ENCODE measurements around the gene MEX3B.
A peak's percentile ranks its signal among the peaks of the same experiment; 100 is the strongest.

MEX3B gene

GRCh38 chr15:82043796-82044372 lies 1.9 kb downstream of the MEX3B start:
- H3K4me3 ChIP-seq (replicated peaks; ENCODE audit: low read depth, low read length), result no peak overlapping the region
- no peaks in the 10 kb centered on the region for H3K36me3 ChIP-seq (ENCODE audit: control insufficient read depth, insufficient read depth, low read length)
- peak; percentile 11 for DNase-seq (ENCODE audit: extremely low read depth, insufficient read length)

GRCh38 chr15:82043130-82043673 lies 2.6 kb downstream of the MEX3B start:
- TF ChIP-seq CTCF (IDR thresholded peaks at IDR 0.05; ENCODE audit: insufficient read depth, low read length, poor library complexity, severe bottlenecking), result no peak
- no peak overlapping the region for H3K4me3 ChIP-seq (replicated peaks; ENCODE audit: low read depth, low read length)
- peak; percentile 10 for DNase-seq (ENCODE audit: extremely low read depth, insufficient read length)

More at GRCh38 chr15:82043796-82044372, 1.9 kb downstream of the MEX3B start:
- peaks cover 3% of the 10 kb centered on the region for H3K27me3 ChIP-seq (replicated peaks; ENCODE audit: control insufficient read depth, insufficient read depth, low read length)
- TF ChIP-seq CTCF (IDR thresholded peaks at IDR 0.05; ENCODE audit: insufficient read depth, low read length, poor library complexity, severe bottlenecking), result no peak

DNA sequence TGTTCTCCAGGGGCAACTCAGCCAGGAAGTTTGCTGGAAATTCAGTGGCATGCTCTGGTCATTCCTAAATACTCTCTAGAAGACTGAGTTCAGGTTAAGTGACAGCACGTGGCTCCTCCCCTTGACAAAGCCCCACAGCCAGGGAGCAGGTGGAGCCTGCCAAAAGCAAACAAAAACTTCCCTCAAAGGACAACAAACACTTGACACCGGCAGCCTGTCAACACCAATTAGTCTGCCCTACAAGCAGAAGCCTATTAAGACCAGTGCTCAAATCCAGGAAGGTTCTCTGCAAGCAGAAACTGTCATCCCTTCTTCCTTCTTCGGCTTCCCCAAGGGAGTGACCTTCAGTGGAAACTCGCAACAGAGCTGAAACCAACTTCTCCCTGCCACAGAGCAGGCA lies 5.0 kb downstream of the MEX3B start:
- no peak for TF ChIP-seq CTCF (IDR thresholded peaks at IDR 0.05; ENCODE audit: insufficient read depth, low read length, poor library complexity, severe bottlenecking)
- DNase-seq (ENCODE audit: extremely low read depth, insufficient read length), result no peak
- Histone ChIP-seq H3K4me3 (replicated peaks; ENCODE audit: low read depth, low read length) (no peak overlapping the region), H3K27me3 (replicated peaks; ENCODE audit: control insufficient read depth, insufficient read depth, low read length) (no peaks in the 10 kb centered on the region), H3K36me3 (ENCODE audit: control insufficient read depth, insufficient read depth, low read length) (no peaks in the 10 kb centered on the region)

More at GRCh38 chr15:82043130-82043673, 2.6 kb downstream of the MEX3B start:
- peaks cover 3% of the 10 kb centered on the region for H3K27me3 ChIP-seq (replicated peaks; ENCODE audit: control insufficient read depth, insufficient read depth, low read length)
- no peaks in the 10 kb centered on the region for H3K36me3 ChIP-seq (ENCODE audit: control insufficient read depth, insufficient read depth, low read length)

GRCh38 chr15:82040390-82040789 lies 5.4 kb downstream of the MEX3B start:
- Histone ChIP-seq H3K36me3 (ENCODE audit: control insufficient read depth, insufficient read depth, low read length) (no peaks in the 10 kb centered on the region), H3K4me3 (replicated peaks; ENCODE audit: low read depth, low read length) (no peak overlapping the region), H3K27me3 (replicated peaks; ENCODE audit: control insufficient read depth, insufficient read depth, low read length) (no peaks in the 10 kb centered on the region)
- no peak for DNase-seq (ENCODE audit: extremely low read depth, insufficient read length)
- TF ChIP-seq CTCF (IDR thresholded peaks at IDR 0.05; ENCODE audit: insufficient read depth, low read length, poor library complexity, severe bottlenecking), result no peak

DNA sequence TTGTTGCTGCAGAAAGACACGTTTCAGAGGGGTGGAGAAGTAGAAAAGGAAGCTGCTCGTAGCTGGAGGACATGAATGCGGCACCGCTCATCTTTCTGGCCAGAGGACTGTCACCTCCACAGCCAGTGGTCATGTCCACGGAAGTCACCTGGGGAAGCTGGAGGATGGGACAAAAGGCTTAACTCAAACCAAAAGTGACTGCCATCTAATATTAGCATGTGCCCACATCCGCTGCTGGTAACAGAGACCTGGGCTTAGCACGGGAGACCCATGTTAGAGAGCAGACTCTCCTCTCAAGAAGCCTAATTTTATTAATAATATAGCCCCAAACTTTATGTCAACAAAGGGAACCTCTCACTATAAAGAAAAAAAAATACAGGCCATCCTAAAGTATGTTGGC lies 5.9 kb downstream of the MEX3B start:
- DNase-seq (ENCODE audit: extremely low read depth, insufficient read length), result peak; percentile 30
- Histone ChIP-seq H3K4me3 (replicated peaks; ENCODE audit: low read depth, low read length) (no peak overlapping the region), H3K27me3 (replicated peaks; ENCODE audit: control insufficient read depth, insufficient read depth, low read length) (no peaks in the 10 kb centered on the region), H3K36me3 (ENCODE audit: control insufficient read depth, insufficient read depth, low read length) (no peaks in the 10 kb centered on the region)
- TF ChIP-seq CTCF (IDR thresholded peaks at IDR 0.05; ENCODE audit: insufficient read depth, low read length, poor library complexity, severe bottlenecking), result no peak
